Endodermal cell (in vitro differentiated cells): ENCODE data around the gene MNT. TPM values are rescaled to one million over a fixed set of nuclear protein-coding genes. Genes with fewer than 3 reads are reported as not detected.

Experiments used
- DNase-seq: peaks from one replicate; pipeline ENCODE4 v3.0.0-alpha.2; 2017
- H3K27ac ChIP-seq: 2 replicates; pipeline ENCODE4 v1.5.1; 2013; ENCODE audit warnings: mild to moderate bottlenecking, low read depth, low read length, moderate library complexity
- H3K27me3 ChIP-seq: 2 replicates; pipeline ENCODE4 v1.6.1; 2013; ENCODE audit warnings: mild to moderate bottlenecking, low read length, moderate library complexity; ENCODE audit not compliant: insufficient read depth, control insufficient read depth, poor library complexity, severe bottlenecking
- H3K36me3 ChIP-seq: 2 replicates; pipeline ENCODE4 v1.7.0; 2013; ENCODE audit warnings: mild to moderate bottlenecking, low read length, moderate library complexity; ENCODE audit not compliant: control insufficient read depth, insufficient read depth
- H3K4me1 ChIP-seq: one replicate; pipeline ENCODE4 v1.7.0; 2013; ENCODE audit warnings: low read length; ENCODE audit not compliant: control insufficient read depth, insufficient read depth
- H3K4me3 ChIP-seq: 2 replicates; pipeline ENCODE4 v1.5.1; 2013; ENCODE audit warnings: mild to moderate bottlenecking, low read length, moderate library complexity
- H3K9ac ChIP-seq: 2 replicates; pipeline ENCODE4 v1.6.1; 2013; ENCODE audit warnings: mild to moderate bottlenecking, low read length, moderate library complexity; ENCODE audit not compliant: poor library complexity, severe bottlenecking; ENCODE audit errors: extremely low read depth
- H3K9me3 ChIP-seq: 2 replicates; pipeline ENCODE4 v1.6.1; 2013; ENCODE audit warnings: mild to moderate bottlenecking, low read length, moderate library complexity; ENCODE audit not compliant: control insufficient read depth
- H3K27ac Mint-ChIP-seq: 2 replicates; pipeline ENCODE4 v1.8.0; 2020; ENCODE audit warnings: mixed read lengths
- H3K27me3 Mint-ChIP-seq: 2 replicates; pipeline ENCODE4 v1.8.0; 2021; ENCODE audit warnings: mild to moderate bottlenecking, mixed read lengths; ENCODE audit not compliant: insufficient read depth
- H3K36me3 Mint-ChIP-seq: 2 replicates; pipeline ENCODE4 v1.8.0; 2020; ENCODE audit warnings: low read depth, mixed read lengths
- H3K4me1 Mint-ChIP-seq: 2 replicates; pipeline ENCODE4 v1.8.0; 2020; ENCODE audit warnings: mixed read lengths
- H3K4me3 Mint-ChIP-seq: 2 replicates; pipeline ENCODE4 v1.8.0; 2020; ENCODE audit warnings: mild to moderate bottlenecking, moderate library complexity, mixed read lengths
- H3K9me3 Mint-ChIP-seq: 2 replicates; pipeline ENCODE4 v1.8.0; 2020; ENCODE audit warnings: mild to moderate bottlenecking, mixed read lengths
- WGBS, 2 experiments: methylation state at CpG; one replicate each; pipeline versions ENCODE4 v1.1.5 to v1.1.7; 2013; ENCODE audit warnings: missing lambda C conversion rate in 2 of 2, mixed read lengths in 1 of 2; ENCODE audit not compliant: insufficient coverage in 1 of 2, insufficient read length in 1 of 2; 5-methylcytosine and 5-hydroxymethylcytosine counted together
- total RNA-seq, 2 donors: library from RNA; stranded (reverse); fragmentation: NEBNext Ultra II Directional in 1 of 2; extraction: Animal tissue kit (Norgen Biotek cat#: 25700) in 1 of 2; gene quantifications; 2 replicates in 1 of 2; 3 replicates in 1 of 2; pipeline ENCODE4 v1.2.1, GENCODE V29; 2021
- TF ChIP-seq, protein P1 (sequence below): fragments of 200-600 bp; sonication (generic); conservative IDR thresholded peaks from 2 replicates; pipeline ENCODE4 v1.5.0; 2021; ENCODE audit warnings: antibody characterized with exemption, mild to moderate bottlenecking

MNT gene
- total RNA-seq, 2 donors from 2014 or later = 25.3 to 30.2 TPM

DNA sequence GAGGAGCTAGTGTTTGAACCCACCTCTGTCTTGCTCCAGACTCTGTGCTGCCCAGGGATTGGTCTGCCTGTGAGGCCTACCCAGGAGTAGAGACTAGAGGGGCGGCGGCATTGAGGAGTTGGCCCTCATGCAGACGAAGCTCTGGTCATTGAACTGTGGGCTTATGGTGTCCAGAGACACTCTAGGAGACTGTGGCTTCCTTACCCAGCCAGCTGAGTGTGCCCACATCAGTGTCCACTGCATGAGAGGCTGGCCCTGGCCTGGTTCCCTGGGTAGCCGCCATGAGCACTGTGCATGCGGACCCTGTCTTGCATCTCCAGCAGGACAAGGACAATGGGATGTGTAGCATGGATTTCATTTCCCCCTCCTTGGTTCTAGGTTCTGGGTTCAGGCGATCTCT lies 49.6 kb downstream of the MNT start:
- H3K27me3 ChIP-seq = no peaks in the 10 kb centered on the region
- H3K9ac ChIP-seq = no peak overlapping the region
- no peaks in the 10 kb centered on the region for H3K36me3 ChIP-seq
- WGBS, 2 experiments = 95 to 100% methylated on average over 4 to 6 of the region's 6 CpGs
- H3K4me3 ChIP-seq = no peak overlapping the region
- H3K9me3 Mint-ChIP-seq = no peaks in the 10 kb centered on the region
- peaks cover 8% of the 10 kb centered on the region for H3K36me3 Mint-ChIP-seq
- no peak overlapping the region for H3K27ac ChIP-seq
- no peaks in the 10 kb centered on the region for H3K27me3 Mint-ChIP-seq
- H3K9me3 ChIP-seq = no peaks in the 10 kb centered on the region
- DNase-seq = no peak
- no peak overlapping the region for H3K27ac Mint-ChIP-seq
- peaks cover 5% of the 10 kb centered on the region for H3K4me1 ChIP-seq
- no peak overlapping the region for H3K4me3 Mint-ChIP-seq
- TF ChIP-seq, protein P1, sequence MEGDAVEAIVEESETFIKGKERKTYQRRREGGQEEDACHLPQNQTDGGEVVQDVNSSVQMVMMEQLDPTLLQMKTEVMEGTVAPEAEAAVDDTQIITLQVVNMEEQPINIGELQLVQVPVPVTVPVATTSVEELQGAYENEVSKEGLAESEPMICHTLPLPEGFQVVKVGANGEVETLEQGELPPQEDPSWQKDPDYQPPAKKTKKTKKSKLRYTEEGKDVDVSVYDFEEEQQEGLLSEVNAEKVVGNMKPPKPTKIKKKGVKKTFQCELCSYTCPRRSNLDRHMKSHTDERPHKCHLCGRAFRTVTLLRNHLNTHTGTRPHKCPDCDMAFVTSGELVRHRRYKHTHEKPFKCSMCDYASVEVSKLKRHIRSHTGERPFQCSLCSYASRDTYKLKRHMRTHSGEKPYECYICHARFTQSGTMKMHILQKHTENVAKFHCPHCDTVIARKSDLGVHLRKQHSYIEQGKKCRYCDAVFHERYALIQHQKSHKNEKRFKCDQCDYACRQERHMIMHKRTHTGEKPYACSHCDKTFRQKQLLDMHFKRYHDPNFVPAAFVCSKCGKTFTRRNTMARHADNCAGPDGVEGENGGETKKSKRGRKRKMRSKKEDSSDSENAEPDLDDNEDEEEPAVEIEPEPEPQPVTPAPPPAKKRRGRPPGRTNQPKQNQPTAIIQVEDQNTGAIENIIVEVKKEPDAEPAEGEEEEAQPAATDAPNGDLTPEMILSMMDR = no peak
- H3K4me1 Mint-ChIP-seq = peaks cover 12% of the 10 kb centered on the region

DNA sequence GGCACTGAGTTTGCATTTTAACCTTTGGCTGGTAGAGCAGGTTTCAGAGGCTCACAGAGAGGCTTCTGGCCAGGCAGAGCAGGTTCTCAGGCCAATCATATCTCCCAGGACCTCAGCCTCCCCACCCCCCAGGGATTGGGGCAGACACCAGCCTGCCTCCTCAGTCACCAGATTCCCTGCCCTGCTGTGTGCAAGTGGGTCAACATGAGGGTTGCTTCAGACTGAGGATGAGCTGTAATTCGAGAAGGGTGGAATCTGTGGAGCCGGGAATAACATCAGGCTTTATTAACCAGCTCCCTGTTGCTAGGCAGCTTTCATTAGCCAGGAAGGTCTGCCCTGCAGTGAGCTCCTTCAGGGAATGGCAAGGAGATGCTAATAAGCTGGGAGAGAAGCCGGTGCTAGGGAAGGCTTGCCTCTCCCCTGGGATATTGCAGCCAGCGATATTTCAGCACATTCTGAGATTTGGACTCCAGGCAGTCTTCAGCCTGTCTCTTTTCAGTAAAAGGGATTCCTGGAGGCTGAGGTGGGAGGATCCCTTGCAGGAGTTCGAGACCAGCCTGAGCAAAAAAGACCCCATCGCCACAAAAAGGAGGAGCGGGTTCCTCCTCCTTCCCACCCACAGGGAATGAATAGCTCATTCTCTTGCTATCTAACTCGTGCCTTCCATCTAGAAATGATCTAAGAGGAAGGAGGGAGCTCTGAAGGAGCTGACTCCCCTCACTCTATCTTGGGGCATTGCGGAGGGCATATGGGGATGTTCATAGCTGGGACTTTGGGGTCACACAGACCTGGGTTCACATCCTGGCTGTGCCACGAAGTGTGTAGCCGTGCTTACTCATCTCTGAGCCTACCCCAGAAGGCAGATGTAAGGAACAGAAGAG lies 52.8 kb downstream of the MNT start:
- Mint-ChIP-seq H3K36me3 (peaks cover 28% of the 10 kb centered on the region), H3K27ac (peak overlapping the region; percentile 93), H3K4me1 (peaks cover 12% of the 10 kb centered on the region), H3K4me3 (peak overlapping the region; percentile 26), H3K27me3 (no peaks in the 10 kb centered on the region), H3K9me3 (no peaks in the 10 kb centered on the region)
- 33 to 34% methylated on average over 4 to 11 of the region's 11 CpGs for WGBS, 2 experiments
- peak overlapping the region; percentile 91 for H3K27ac ChIP-seq
- H3K4me3 ChIP-seq = peak overlapping the region; percentile 48
- DNase-seq = peak; percentile 99
- peaks cover 17% of the 10 kb centered on the region for H3K36me3 ChIP-seq
- H3K9me3 ChIP-seq = no peaks in the 10 kb centered on the region
- H3K4me1 ChIP-seq = peaks cover 5% of the 10 kb centered on the region
- peak overlapping the region; percentile 36 for H3K9ac ChIP-seq
- TF ChIP-seq, protein P1 = no peak
- H3K27me3 ChIP-seq = no peaks in the 10 kb centered on the region

DNA sequence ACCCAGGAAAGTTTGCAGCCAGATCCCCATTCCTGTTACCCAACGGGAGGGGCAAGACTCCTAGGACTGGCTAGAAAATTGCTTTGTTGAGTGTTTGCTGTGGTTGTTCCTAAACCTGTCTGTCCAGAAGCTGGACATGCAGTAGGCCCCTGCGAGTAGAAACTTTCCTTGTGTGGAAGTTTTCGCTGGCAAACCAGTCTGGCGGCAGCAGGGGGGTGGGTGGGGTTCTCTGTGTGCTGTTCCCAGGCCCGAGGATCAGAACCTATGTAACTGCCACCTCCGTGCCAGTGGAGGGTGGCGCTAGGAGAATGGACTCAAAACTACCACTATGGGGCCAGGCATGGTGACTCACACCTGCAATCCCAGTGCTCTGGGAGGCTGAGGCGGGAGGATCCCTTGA lies 54.4 kb downstream of the MNT start:
- Histone ChIP-seq H3K27ac (no peak overlapping the region), H3K4me1 (peaks cover 5% of the 10 kb centered on the region), H3K27me3 (no peaks in the 10 kb centered on the region), H3K9me3 (no peaks in the 10 kb centered on the region), H3K4me3 (no peak overlapping the region), H3K9ac (no peak overlapping the region), H3K36me3 (peaks cover 22% of the 10 kb centered on the region)
- Mint-ChIP-seq H3K4me1 (peaks cover 12% of the 10 kb centered on the region), H3K4me3 (no peak overlapping the region), H3K36me3 (peaks cover 34% of the 10 kb centered on the region), H3K9me3 (no peaks in the 10 kb centered on the region), H3K27me3 (no peaks in the 10 kb centered on the region), H3K27ac (no peak overlapping the region)
- no peak for DNase-seq
- TF ChIP-seq, protein P1 = no peak
- 94 to 98% methylated on average over 6 to 8 of the region's 8 CpGs for WGBS, 2 experiments
